ENCODE measurements around the gene OTOA.
A peak's percentile ranks its signal among the peaks of the same experiment; 100 is the strongest.

Gene OTOA

GRCh38 chr16:21638573-21638975, 25.2 kb upstream of the OTOA start:
- Histone ChIP-seq H4K20me1 (0 out of 2 replicates have a peak, but pooled peaks cover 5% of the 10 kb centered on the region), H3K36me3 (peaks cover 41% of the 10 kb centered on the region), H3K4me2 (no peak overlapping the region), H3K9me3 (0 out of 2 replicates have a peak, but pooled peaks cover 5% of the 10 kb centered on the region), H3K9ac (no peak overlapping the region), H3K27me3 (no peaks in the 10 kb centered on the region), H3K4me1 (peaks cover 22% of the 10 kb centered on the region), H3K4me3 (no peak overlapping the region), H3K27ac (no peak overlapping the region)
- TF ChIP-seq Cebpa-rat (IDR thresholded peaks at IDR 0.05) = no peak

GRCh38 chr16:21639493-21639892, 24.3 kb upstream of the OTOA start:
- H3K4me1 ChIP-seq = peaks cover 31% of the 10 kb centered on the region
- H3K27me3 ChIP-seq = no peaks in the 10 kb centered on the region
- TF ChIP-seq Cebpa-rat (IDR thresholded peaks at IDR 0.05) = no peak
- 0 out of 2 replicates have a peak, but pooled peaks cover 5% of the 10 kb centered on the region for H4K20me1 ChIP-seq
- 0 out of 2 replicates have a peak, but pooled peaks cover 5% of the 10 kb centered on the region for H3K9me3 ChIP-seq
- peaks cover 32% of the 10 kb centered on the region for H3K36me3 ChIP-seq
- no peak overlapping the region for H3K27ac ChIP-seq
- H3K4me3 ChIP-seq = no peak overlapping the region
- no peak overlapping the region for H3K9ac ChIP-seq
- no peak overlapping the region for H3K4me2 ChIP-seq

- Histone ChIP-seq H3K4me2 (no peak overlapping the region), H3K4me3 (no peak overlapping the region), H3K27ac (no peak overlapping the region), H3K9ac (no peak overlapping the region), H4K20me1 (0 out of 2 replicates have a peak, but pooled peaks cover 5% of the 10 kb centered on the region), H3K4me1 (peaks cover 51% of the 10 kb centered on the region), H3K9me3 (no peaks in the 10 kb centered on the region), H3K27me3 (no peaks in the 10 kb centered on the region), H3K36me3 (peaks cover 8% of the 10 kb centered on the region)
- no peak for TF ChIP-seq Cebpa-rat (IDR thresholded peaks at IDR 0.05)
Measured at GRCh38 chr16:21641916-21642315, 21.9 kb upstream of the OTOA start.

- no peaks in the 10 kb centered on the region for H3K9me3 ChIP-seq
- no peaks in the 10 kb centered on the region for H3K36me3 ChIP-seq
- no peak overlapping the region for H3K27ac ChIP-seq
- H3K4me2 ChIP-seq = peak overlapping the region; percentile 35
- H4K20me1 ChIP-seq = 0 out of 2 replicates have a peak, but pooled peaks cover 5% of the 10 kb centered on the region
- peaks cover 56% of the 10 kb centered on the region for H3K4me1 ChIP-seq
- no peak overlapping the region for H3K9ac ChIP-seq
- no peaks in the 10 kb centered on the region for H3K27me3 ChIP-seq
- no peak for TF ChIP-seq Cebpa-rat (IDR thresholded peaks at IDR 0.05)
- H3K4me3 ChIP-seq = no peak overlapping the region
Measured at GRCh38 chr16:21642861-21643260, 20.9 kb upstream of the OTOA start.

- no peaks in the 10 kb centered on the region for H3K9me3 ChIP-seq
- no peak overlapping the region for H3K4me3 ChIP-seq
- peak overlapping the region; percentile 73 for H3K4me2 ChIP-seq
- peaks cover 1% of the 10 kb centered on the region; the same call in 1 of the 2 replicates for H3K36me3 ChIP-seq
- H3K27ac ChIP-seq = no peak overlapping the region; the same call in 1 of the 2 replicates
- H4K20me1 ChIP-seq = 0 out of 2 replicates have a peak, but pooled peaks cover under 1% of the 10 kb centered on the region
- H3K27me3 ChIP-seq = no peaks in the 10 kb centered on the region
- no peak overlapping the region for H3K9ac ChIP-seq
- peaks cover 53% of the 10 kb centered on the region for H3K4me1 ChIP-seq
- TF ChIP-seq Cebpa-rat (IDR thresholded peaks at IDR 0.05) = no peak
Measured at GRCh38 chr16:21643785-21644184, 20.0 kb upstream of the OTOA start.

GRCh38 chr16:21644674-21645073, 19.1 kb upstream of the OTOA start:
- no peaks in the 10 kb centered on the region for H4K20me1 ChIP-seq
- peaks cover 7% of the 10 kb centered on the region for H3K36me3 ChIP-seq
- peaks cover 54% of the 10 kb centered on the region for H3K4me1 ChIP-seq
- peak overlapping the region; percentile 79 for H3K27ac ChIP-seq
- H3K4me3 ChIP-seq = peak overlapping the region; percentile 58
- H3K4me2 ChIP-seq = peak overlapping the region; percentile 73
- no peak for TF ChIP-seq Cebpa-rat (IDR thresholded peaks at IDR 0.05)
- no peaks in the 10 kb centered on the region for H3K9me3 ChIP-seq
- H3K27me3 ChIP-seq = no peaks in the 10 kb centered on the region
- peak overlapping the region; percentile 63 for H3K9ac ChIP-seq

GRCh38 chr16:21645261-21645721, 18.5 kb upstream of the OTOA start:
- no peaks in the 10 kb centered on the region for H4K20me1 ChIP-seq
- H3K4me1 ChIP-seq = peaks cover 60% of the 10 kb centered on the region
- no peaks in the 10 kb centered on the region for H3K27me3 ChIP-seq
- H3K36me3 ChIP-seq = peaks cover 10% of the 10 kb centered on the region
- peak overlapping the region; percentile 73 for H3K4me2 ChIP-seq
- no peaks in the 10 kb centered on the region for H3K9me3 ChIP-seq
- H3K9ac ChIP-seq = peak overlapping the region; percentile 63
- no peak for TF ChIP-seq Cebpa-rat (IDR thresholded peaks at IDR 0.05)
- H3K4me3 ChIP-seq = peak overlapping the region; percentile 58
- peak overlapping the region; percentile 79 for H3K27ac ChIP-seq

- Histone ChIP-seq H3K27me3 (no peaks in the 10 kb centered on the region), H3K4me3 (peak overlapping the region; percentile 58; the same call in 1 of the 2 replicates), H3K36me3 (peaks cover 10% of the 10 kb centered on the region), H3K4me2 (peak overlapping the region; percentile 73), H4K20me1 (no peaks in the 10 kb centered on the region), H3K27ac (peak overlapping the region; percentile 79), H3K4me1 (peaks cover 68% of the 10 kb centered on the region), H3K9me3 (no peaks in the 10 kb centered on the region), H3K9ac (peak overlapping the region; percentile 63; the same call in 1 of the 2 replicates)
- no peak for TF ChIP-seq Cebpa-rat (IDR thresholded peaks at IDR 0.05)
Measured at GRCh38 chr16:21646091-21646490, 17.7 kb upstream of the OTOA start.

- no peaks in the 10 kb centered on the region for H4K20me1 ChIP-seq
- H3K4me3 ChIP-seq = no peak overlapping the region
- H3K27ac ChIP-seq = peak overlapping the region; percentile 79; the same call in 1 of the 2 replicates
- no peaks in the 10 kb centered on the region for H3K9me3 ChIP-seq
- H3K4me2 ChIP-seq = peak overlapping the region; percentile 73
- no peaks in the 10 kb centered on the region for H3K27me3 ChIP-seq
- H3K9ac ChIP-seq = no peak overlapping the region
- peaks cover 10% of the 10 kb centered on the region for H3K36me3 ChIP-seq
- TF ChIP-seq Cebpa-rat (IDR thresholded peaks at IDR 0.05) = no peak
- peaks cover 74% of the 10 kb centered on the region for H3K4me1 ChIP-seq
Measured at GRCh38 chr16:21646721-21647561, 16.8 kb upstream of the OTOA start.

All from BLaER1 (cell line).